ENCODE measurements around the gene COL5A1.
"Not testable (repeated sequence)": the region's sequence is repeated elsewhere in the genome, so short reads cannot be mapped to it uniquely, and the experiment has no call there.

The COL5A1 gene

DNA sequence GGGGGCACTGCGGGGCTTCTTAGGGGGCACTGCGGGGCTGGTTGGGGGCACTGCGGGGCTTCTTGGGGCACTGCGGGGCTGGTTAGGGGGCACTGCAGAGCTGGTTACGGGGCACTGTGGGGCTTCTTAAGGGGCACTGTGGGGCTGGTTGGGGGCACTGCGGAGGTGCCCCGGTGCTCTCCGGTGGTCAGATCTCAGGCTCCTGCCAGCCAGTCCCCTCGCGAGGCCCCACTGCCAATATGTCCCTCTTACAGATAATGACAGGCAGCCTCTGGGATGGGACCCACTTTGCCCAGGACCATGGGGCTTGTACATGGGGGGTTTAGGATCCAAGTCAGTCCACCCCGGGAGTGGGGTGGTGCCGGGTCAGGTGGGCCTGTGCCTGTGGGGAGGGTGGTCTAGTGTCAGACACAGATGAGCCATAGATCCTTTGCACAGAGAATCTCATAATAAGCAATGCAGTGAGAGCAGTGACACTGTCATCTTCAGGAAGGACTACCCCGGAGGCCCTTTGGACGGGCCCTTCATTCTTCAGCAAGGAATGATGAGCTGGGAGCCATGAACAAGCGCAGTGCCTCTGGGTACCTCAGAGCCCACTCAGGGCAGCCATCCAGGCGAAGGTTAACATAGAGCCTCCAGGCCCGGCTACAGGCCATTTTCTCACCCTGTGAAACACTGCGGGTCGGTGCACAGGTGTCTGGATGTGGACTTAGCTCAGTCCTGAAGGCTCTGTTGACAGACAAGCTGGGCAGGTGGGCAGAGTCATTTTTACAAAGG, 38.2 kb downstream of the COL5A1 start:
- DNase-seq = no peak

DNA sequence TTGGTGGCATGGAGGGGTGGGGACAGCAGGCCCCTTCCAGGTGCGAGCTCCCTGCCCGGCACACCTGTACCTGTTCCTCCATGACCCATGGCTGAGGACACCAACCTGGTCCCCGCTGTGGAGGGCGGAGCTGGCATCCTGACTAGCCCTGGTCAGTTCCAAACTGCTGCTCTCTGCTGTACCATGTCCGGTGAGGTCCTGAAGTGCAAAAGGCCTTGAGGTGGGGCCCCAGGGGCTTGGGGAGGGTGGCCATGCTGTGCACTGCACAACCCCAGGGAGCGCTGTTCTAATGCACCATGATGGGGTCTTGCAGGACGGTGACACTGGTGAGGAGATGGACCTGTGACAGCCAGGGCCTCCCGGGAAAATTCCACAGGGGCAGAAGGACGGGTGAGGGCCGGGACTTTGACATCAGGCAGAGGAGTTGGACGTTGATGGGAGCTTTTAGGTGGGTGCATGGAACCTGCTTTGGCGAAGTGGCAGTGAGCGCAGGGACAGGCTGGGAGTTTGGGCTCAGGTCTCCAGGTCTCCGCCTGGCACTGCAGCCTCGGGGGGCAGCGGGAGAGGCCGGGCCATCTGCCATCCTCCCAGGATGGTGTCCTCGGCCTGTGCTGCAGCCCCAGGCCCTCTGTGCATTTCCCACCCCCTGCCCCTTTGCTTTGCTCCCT, 38.9 kb downstream of the COL5A1 start:
- no peak for DNase-seq

DNA sequence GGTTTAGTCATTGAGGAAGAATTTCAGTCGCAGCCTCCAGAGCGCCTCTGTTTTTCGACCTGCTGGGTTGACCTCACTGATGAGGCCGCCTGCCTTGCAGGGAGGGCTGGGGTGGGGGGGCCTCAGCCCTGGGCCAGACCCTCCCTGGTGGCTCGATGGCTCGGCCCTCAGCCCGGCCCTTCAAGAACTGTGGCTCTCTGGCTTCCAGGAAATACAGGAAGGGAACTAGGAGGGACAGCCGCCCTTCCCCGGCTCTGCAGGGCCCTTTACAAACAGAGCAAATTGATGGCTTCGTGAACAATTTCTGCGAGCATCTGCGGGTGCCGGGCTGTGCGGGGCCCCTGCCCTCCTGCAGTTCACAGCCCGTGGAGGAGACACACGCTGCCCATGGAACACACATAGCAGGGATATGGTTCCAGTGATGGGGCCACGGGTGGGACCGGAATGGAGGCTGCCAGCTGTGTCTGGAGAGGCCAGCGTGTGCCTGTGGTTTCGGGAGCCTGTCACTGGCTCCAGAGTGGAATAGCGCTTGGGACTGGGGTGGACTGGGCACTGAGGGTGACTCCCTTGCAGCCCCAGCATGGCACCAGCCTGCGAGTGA, 39.6 kb downstream of the COL5A1 start:
- DNase-seq = no peak

DNA sequence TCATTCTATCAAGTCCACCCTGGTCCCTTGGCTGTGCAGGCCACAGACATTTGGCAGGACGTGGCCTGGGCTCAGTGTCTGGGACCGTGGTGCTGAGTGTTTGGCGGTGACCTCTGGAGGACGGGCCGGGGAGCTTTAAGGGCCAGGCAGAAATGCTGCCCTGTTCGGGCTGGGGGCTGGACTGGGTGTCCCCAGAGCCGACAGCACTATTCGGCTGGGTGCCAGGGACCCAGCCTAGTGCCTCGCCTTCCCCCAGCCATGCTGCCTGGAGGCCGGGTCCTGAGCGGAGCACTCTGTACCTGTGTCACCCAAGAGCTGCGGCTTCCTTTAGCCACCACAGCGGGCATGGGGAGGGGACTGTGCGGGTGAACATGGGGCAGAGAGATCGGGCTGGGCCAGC, 40.4 kb downstream of the COL5A1 start:
- DNase-seq = no peak

DNA sequence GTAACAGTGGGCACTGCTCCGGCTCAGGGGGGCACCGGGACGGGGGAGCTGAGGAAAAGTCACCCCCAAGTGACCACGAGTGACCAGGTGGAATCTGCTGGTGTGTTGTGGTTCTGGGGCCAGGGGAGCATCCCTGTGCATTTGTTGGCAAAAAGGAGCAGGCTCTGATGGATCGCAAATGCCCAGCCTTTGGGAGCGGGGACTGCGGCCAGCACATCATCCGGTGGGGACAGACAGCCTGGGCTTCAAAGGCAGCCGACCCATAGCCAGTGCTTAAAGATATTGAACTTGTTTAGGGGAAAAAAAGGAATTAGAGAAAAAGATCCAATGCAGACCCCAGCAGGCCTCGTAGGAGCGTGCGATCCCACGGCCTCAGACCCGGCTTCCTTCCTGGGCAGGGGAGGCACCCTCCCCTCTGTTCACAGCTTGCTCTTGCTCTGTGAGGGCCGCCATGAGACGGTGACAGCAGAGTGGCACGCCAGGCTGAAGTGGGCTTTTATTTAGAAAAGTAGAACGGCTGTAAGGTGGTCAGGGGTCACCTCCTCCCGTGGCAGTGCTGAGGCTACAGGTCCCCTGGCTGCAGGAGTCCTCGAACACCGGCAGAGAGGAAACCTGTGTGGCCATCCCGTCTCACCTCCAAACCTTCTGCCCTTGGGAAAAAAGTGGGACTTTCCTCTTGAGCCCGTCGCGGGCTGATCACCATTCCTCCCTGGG, 41.2 kb downstream of the COL5A1 start:
- DNase-seq = no peak

DNA sequence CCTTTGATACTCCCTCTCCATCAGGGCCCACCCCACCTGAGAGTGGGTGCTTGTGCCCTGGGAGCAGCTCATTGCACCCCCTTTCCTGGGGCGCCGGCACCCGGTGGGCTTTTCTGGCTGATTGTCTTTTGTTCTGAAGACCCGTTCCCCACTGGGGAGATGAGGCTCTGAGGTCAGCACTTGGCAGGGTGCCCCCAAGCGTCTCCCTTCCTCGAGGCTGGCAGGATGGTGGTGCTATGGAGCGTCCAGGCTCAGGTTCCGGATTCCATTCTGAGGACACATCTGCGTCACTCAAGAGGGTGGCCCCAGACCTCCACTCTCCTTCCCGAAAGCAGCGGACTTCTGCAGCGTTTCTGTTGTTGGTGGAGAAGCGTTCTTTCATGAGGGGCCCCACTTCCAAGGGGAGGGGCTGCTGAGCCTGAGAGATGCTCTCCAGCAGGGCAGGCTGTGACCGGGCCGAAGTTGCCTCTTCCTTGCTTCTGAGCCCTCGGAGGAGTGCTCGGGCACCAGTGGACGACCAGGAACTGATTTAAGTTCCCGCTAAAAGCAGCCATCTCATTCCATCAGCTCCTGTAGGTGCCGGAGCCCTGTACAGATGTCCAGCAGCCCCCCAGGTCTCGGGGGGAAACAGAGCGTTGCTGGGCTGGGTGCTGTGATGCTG, 42.2 kb downstream of the COL5A1 start:
- no peak for DNase-seq

DNA sequence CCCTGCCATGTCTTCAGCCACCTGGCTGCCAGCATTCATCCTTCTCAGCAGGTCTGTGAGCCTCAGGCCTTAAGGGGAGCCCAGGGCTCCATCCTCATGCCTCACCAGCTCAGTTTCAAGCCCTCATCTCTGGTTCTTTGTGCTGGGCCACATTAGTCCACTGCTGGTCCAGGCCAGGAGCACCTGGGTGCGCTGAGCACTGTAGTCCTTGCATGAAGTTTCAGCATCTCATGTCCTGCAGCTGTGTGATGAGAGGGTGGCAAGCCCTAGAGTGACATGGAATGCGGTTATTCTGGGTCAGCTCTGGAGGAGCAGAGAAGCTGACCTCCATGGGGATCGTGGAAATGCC, 42.7 kb downstream of the COL5A1 start:
- no peak for DNase-seq

DNA sequence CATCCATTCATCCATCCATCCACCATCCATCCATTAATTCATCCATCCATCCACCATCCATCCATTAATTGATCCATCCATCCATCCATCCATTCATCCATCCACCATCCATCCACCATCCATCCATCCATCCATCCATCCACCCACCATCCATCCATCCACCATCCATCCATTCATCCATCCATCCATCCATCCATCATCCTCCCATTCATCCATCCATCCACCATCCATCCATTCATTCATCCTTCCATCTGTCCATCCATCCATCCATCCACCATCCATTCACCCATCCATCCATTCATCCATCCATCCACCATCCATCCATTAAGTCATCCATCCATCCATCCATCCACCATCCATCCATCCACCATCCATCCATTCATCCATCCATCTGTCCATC, 43.3 kb downstream of the COL5A1 start:
- DNase-seq = not testable (repeated sequence)

DNA sequence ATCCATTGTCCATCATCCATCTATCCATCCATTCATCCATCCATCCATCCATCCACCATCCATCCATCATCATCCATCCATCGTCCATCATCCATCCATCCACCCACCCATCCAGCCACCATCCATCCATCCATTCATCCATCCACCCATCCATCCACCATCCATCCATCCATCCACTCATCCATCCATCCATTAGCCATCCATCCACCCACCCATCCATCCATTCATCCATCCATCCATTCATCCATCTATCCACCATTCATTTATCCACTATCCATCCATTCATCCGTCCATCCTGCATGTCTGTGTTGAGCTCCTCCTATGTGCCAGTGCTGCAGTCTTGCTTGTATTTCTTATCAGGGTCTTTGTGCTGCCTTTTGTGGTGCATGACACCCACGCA, 44.2 kb downstream of the COL5A1 start:
- DNase-seq = no peak

DNA sequence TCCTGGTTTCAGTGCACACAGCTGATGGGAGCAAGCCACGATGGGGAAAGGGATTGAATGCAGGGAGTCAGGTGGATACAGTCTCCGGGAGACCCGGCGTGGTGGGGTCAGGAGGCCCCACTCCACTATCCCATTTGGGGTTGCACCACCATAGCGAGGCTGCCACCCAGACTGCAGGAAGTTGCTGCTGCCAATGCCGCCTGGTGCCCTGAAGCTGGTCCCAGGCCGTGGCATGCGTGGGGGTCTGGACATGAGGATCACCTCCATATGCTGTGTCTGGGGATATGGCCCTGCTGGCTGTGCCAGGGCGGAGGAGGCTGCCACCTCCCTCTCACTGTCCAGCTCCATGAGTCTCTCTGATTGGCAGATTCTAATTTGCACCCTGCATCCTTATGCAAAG, 45.3 kb downstream of the COL5A1 start:
- no peak for DNase-seq

DNA sequence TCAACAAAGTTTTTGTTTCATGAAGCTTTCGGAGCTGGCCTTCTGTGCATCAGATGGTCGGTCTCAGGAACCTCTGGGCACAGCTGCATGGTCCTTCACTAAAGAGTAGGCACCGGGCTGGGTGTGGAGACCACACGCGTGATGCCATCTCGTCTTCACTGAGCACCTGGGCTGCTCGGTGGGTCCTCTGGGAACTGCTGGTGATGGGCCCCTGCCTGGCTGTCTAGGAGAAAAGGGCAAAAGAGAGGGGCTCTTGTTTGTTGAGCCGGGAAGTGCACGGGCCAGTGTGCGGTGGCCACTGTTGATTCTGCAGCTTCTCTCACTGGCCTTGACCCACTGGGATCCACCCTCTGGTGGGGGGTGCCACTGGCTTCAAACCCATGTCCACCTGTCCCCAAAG, 46.0 kb downstream of the COL5A1 start:
- DNase-seq = no peak

DNA sequence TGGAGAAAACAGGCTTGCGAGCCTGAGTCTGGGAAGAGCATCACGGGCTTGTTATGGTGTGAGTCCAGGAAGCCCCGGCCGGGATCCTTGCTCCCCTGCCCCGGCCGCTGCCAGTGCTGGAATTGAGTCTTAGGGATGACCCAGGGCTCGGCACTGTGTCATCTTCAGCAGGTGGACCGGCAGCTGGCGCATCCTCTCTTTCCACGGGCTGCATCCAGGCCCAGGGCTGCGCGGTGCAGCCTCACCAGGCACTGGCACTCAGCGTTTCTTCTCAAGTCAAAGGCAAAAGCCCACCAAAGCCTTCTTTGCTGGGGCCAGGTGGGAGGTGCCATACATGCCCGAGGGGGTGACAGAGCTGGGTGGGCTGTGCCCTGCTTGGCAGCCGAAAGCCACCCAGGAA, 46.6 kb downstream of the COL5A1 start:
- DNase-seq = no peak

DNA sequence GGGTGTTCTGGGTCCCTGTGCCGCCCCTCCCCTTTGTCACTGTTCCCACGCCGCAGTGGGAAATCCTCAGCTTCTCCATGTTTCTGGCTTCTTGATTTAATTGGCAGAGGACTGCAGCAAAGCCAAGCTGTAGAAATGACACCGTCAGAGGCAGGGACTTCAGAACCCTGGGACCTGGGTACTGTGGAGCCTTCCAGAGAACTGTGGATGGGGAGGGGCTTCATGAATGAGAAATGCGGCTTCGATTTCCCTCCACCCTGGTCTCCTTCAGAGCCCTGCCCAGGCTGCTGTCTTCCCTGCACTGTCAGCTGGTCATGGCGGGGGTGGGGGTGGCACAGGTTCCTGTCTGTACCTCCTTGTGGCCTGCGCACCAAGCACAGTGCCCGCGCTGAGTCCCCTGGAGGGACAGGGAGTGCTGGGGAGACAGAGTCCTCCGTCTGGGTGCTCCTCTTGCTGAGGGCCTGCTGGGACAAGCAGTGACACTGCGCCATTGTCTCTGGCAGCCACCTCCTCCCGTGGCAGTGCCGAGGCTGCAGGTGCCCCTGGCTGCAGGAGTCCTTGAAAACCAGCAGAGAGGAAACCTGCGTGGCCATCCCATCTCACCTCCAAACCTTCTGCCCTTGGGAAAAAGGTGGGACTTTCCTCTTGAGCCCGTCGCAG, 47.2 kb downstream of the COL5A1 start:
- no peak for DNase-seq

DNA sequence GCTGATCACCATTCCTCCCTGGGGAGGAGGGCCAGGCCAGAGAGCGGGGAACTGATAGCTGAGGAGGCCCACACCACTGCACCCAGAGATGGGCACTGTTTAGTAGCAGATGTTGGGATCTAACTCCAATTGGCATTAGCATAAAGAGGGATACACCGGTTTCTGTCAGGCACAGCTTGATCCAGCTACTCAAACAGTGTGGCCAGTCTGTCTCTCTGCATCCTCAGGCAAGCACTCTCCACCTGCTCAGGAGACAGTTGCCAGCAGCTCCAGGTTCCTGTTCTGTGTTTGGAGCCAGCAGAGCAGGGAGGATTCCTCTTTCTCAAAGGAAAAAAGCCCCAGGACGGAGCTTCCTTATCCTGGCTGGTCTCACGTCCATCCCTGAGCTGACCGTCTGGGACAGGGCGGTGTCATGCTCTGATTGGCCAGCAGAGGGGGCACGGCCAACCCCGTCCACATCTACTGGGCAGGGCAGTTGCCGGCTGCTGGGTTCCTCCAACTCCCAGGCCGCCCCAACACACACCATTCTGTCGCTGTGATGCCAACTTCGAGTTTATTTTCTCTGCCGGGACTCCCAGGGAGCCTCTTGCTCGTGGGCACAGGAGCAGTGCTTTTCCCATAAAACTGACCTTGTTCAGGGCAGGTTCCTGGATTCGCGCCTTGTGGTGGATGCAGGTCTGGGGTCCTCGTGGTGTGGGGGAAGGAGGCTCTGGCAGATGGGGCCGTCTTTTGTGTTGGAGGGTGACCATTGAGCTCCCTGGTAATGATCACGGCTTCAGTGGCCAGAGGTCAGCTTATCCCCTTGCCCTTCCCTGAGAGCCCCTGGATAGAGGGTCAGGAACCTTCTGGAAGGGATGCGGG, 47.9 kb downstream of the COL5A1 start:
- DNase-seq = no peak

DNA sequence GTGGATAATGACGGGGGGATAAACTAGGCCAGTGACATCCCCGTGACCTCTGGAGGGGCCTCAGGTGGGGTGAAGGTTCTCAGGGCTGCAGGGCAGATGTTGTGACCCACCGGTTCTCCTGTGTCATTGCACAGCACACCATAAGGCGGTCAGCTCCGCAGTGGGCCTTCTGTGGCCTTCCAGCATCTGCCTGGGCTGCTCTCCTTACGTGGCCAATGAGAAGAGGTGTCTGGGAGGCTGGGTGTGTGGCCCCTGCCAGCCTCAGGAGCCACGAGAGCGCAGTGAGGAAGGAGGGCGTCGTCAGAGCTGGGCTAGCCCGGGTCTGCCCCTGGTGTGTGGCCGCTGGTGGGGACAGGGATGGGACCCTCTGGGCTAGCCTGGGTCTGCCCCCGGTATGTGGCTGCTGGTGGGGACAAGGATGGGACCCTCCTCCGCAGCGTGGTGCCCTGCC, 48.7 kb downstream of the COL5A1 start:
- DNase-seq = no peak

DNA sequence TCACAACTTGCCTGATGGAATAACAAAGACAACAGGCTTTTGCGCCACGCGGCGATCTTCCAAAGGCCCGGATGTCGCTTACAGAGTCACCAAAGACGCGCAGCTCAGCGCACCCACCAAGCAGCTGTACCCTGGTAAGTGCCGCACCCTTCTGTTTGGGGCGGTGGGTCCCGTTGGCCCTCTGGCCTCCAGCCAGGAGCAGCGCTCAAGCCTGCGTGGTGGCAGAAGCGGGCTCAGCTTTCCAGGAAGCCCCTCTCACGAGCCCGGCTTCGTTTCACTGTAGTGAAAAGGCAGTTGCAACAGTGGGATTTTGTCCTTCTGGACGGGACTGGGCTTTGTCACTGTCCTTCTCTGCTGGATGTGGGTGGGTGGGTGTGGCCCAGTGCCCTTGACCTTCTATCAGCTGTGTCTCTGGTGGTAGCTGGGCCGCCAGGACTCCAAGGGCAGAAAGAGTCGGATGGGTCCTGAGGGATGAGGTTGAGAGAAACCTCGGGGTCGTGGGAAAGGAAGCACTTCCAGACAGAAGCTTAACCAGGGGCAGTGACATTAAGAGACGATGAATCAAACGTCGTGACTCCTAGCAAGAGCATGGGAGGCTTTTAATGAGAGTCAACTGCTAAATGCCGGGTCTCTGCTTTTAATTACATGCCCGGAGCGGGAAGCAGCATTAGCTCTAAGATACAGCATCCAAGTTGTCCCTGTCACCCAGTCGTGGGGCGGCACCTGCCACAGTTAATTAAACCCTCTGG, 49.5 kb downstream of the COL5A1 start:
- DNase-seq = peak; percentile 10

DNA sequence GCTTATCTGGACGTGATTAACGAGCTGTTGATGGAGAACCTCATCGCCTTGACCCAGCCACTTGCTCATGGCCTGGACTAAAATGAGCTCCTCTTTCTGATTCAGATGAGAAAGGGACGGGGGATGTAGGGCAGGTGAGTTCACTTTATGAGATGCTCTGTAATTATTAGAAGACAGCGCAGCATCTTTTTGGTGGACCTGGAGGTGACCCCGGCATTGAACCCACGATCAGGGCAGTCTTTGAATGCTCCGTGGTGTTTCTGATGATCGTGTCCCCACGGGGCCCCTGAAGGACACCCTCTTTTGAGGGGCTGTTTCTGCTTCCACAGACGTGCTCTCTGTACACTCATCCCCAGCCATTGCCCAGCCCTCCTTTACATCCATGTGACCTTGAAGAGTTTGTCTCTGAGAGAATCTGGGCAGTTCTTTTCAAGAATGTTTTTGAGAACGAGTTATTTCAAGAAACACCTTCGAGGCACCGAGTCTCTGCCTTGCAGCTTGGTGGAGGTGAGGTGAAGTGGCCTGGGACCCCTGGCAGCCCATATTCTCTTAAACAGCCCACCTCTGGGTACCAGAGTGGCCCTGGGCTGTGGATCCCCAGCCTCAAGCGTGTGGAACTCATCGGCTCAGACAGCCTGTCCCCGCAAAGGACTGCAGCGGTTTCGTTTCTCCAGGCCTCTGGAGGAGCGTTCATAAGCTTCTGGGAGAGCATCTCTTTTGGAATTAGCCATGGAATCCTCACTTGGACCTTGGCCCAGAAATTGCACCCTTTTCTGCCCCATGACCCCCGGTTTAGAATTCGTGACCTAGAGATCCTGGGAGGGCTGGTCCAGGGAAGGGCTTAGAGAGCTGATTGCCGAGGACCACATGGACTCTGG, 50.3 kb downstream of the COL5A1 start:
- no peak for DNase-seq

DNA sequence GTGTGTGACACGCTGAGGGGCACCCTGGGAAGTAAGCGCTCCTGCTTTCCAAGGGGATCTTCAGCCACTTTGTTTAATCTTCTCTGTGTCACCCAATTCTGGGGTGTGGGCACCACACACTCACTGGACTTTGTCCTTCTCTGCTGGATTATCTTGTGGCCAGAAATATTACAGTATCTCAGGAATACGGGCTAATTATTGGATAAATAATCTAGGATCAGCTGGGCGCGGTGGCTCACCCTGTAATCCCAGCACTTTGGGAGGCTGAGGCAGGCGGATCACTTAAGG, 50.9 kb downstream of the COL5A1 start:
- no peak for DNase-seq

DNA sequence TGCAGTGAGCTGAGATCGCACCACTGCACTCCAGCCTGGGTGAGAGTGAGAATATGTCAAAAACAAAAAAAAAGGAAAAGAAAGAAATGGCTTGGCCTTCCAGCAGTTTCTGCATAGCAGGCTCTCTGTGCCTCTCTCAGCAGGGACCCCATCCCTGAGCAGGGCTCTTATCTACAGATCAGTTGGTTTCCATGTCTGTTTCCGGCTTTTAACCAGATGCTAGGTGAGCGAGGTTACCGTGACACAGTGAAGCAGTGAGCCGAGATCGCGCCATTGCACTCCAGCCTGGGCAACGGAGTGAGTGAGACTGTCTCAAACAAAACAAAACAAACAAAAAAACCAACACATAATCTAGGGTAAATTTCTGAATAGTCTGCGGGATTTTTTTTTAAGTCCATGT, 51.4 kb downstream of the COL5A1 start:
- no peak for DNase-seq
